AG04450 (cell line): Measurements from ENCODE around the gene AFG3L2. TPM values are rescaled to one million over a fixed set of nuclear protein-coding genes. Genes with fewer than 3 reads are reported as not detected.

Experiments
- CTCF ChIA-PET: fragments of 300-600, 350-600 bp; formaldehyde crosslinking; extraction: SDS; loops from one replicate; lab custom pipeline; 2022; ENCODE audit warnings: antibody characterized with exemption, inconsistent platforms; lab: Charles Lee
- POLR2A ChIA-PET: fragments of 350-600 bp; formaldehyde crosslinking; extraction: SDS; loops from one replicate; lab custom pipeline; 2021; ENCODE audit warnings: antibody characterized with exemption, inconsistent platforms; lab: Yijun Ruan, JAX
- DNase-seq: peaks from one replicate; pipeline ENCODE4 v3.0.0-alpha.2; 2011; ENCODE audit warnings: low read depth, low spot score
- H3K27ac ChIP-seq: one replicate; pipeline ENCODE4 v1.5.1; 2012; ENCODE audit warnings: low read depth, low read length, control low read depth
- H3K27me3 ChIP-seq: one replicate; pipeline ENCODE4 v1.6.0; 2012; ENCODE audit warnings: low read length; ENCODE audit not compliant: control insufficient read depth, insufficient read depth
- H3K4me3 ChIP-seq: 2 replicates; pipeline ENCODE4 v1.5.1; 2011; ENCODE audit warnings: mild to moderate bottlenecking, low read depth, low read length, control low read depth
- H3K9me3 ChIP-seq: 2 replicates; pipeline ENCODE4 v1.5.1; 2012; ENCODE audit warnings: low read length; ENCODE audit not compliant: control insufficient read depth, insufficient read depth
- CTCF ChIP-seq: IDR thresholded peaks from 2 replicates; pipeline ENCODE4 v1.5.1; 2011; ENCODE audit warnings: low read depth, low read length, control low read depth, inconsistent platforms
- polyA plus RNA-seq: library from polyadenylated mRNA; depleted of rRNA; stranded (reverse); fragments of >200 nt; gene quantifications from 2 replicates; pipeline ENCODE4 v1.2.3, GENCODE V29; 2011; rRNA removed
- small RNA-seq: library from RNA; depleted of rRNA; stranded (forward); fragments of <200 nt; gene quantifications from one replicate; pipeline ENCODE3, GENCODE V24; 2012; ENCODE audit warnings: low read depth; ENCODE audit not compliant: insufficient read length

The AFG3L2 gene
- polyA plus RNA-seq, 1 experiment = 38.0 TPM

GRCh38 chr18:12282442-12283039 lies 94.5 kb downstream of the AFG3L2 start:
- H3K9me3 ChIP-seq = no peaks in the 10 kb centered on the region; the same call in 1 of the 2 replicates
- peak overlapping the region; percentile 88 for H3K27ac ChIP-seq
- DNase-seq = peak; percentile 54
- no peaks in the 10 kb centered on the region for H3K27me3 ChIP-seq
- H3K4me3 ChIP-seq = no peak overlapping the region
- TF ChIP-seq CTCF = no peak
- ChIA-PET CTCF (interaction anchor here (0.5 to 9.2 kb wide), 5 partner anchors 8 to 366 kb away, joined by 3 to 83 read pairs (median 4); no protein-coding TSS in a partner anchor), POLR2A (interaction anchor here (0.7 to 2.1 kb wide), 5 partner anchors 9 to 95 kb away, joined by 3 to 12 read pairs (median 3); partner anchors contain the start of genes AFG3L2 and TUBB6)

GRCh38 chr18:12281861-12282260 lies 95.2 kb downstream of the AFG3L2 start:
- Histone ChIP-seq H3K9me3 (no peaks in the 10 kb centered on the region), H3K4me3 (no peak overlapping the region), H3K27ac (peak overlapping the region; percentile 88), H3K27me3 (no peaks in the 10 kb centered on the region)
- no peak for TF ChIP-seq CTCF
- ChIA-PET CTCF (interaction anchor here (0.6 to 9.2 kb wide), 2 partner anchors 10 to 12 kb away, joined by 5 to 83 read pairs; no protein-coding TSS in a partner anchor), POLR2A (interaction anchor here (0.9 to 2.1 kb wide), 2 partner anchors 9 to 26 kb away, joined by 4 to 12 read pairs; partner anchors contain the start of gene TUBB6)
- no peak for DNase-seq

GRCh38 chr18:12279781-12280531 lies 97.1 kb downstream of the AFG3L2 start:
- no peak for DNase-seq
- no peak for TF ChIP-seq CTCF
- Histone ChIP-seq H3K27ac (peak overlapping the region; percentile 100), H3K27me3 (no peaks in the 10 kb centered on the region), H3K4me3 (no peak overlapping the region), H3K9me3 (no peaks in the 10 kb centered on the region)
- CTCF ChIA-PET = interaction anchor here (1.0 to 9.2 kb wide), 2 partner anchors 8 to 47 kb away, joined by 3 to 83 read pairs; no protein-coding TSS in a partner anchor
- POLR2A ChIA-PET = interaction anchor here (0.9 to 4.0 kb wide), 5 partner anchors 26 to 45 kb away, joined by 3 to 51 read pairs (median 4); partner anchors contain the start of gene TUBB6

Small RNA genes within 50 kb of the gene (small RNA-seq; reads per million reads assigned to genes)
- not detected for gene RNU6-170P
- gene RNU7-129P = not detected

Other genes starting within 250 kb of the AFG3L2 start
- 0.17 TPM in 1 of 2 replicates, not detected in the other for gene CIDEA, start 122.9 kb downstream of the AFG3L2 start, polyA plus RNA-seq
- gene TUBB6, start 69.0 kb downstream of the AFG3L2 start, polyA plus RNA-seq = 398 and 553 TPM in 2 replicates
- 4.7 and 6.0 TPM in 2 replicates for gene PRELID3A, start 30.7 kb upstream of the AFG3L2 start, polyA plus RNA-seq